HepG2 (cell line): Measurements from ENCODE around the gene STK24.

Experiments
- ATF2 ChIP-seq: sonication (generic); formaldehyde crosslinking; IDR thresholded peaks from 2 replicates; pipeline ENCODE4 v1.4.0; 2020; ENCODE audit warnings: missing genetic modification reagents
- CTCF ChIP-seq: sonication (generic); formaldehyde crosslinking; IDR thresholded peaks from 2 replicates; pipeline ENCODE4 v1.5.0; 2020; ENCODE audit warnings: mild to moderate bottlenecking, missing genetic modification reagents, moderate library complexity
- NBN ChIP-seq: fragments of 450-650 bp; conservative IDR thresholded peaks from 2 replicates; pipeline ENCODE4 v1.6.1; 2017
- SNAI1 ChIP-seq: sonication (generic); formaldehyde crosslinking; IDR thresholded peaks from 2 replicates; pipeline ENCODE4 v1.5.0; 2020; ENCODE audit warnings: mild to moderate bottlenecking, missing genetic modification reagents, borderline replicate concordance
- ZNF362 ChIP-seq: sonication (generic); formaldehyde crosslinking; IDR thresholded peaks from 2 replicates; pipeline ENCODE4 v1.4.0; 2020; ENCODE audit warnings: missing genetic modification reagents, mild to moderate bottlenecking, borderline replicate concordance
- ZNF512 ChIP-seq: sonication (generic); formaldehyde crosslinking; IDR thresholded peaks from 2 replicates; pipeline ENCODE4 v1.4.0; 2020; ENCODE audit warnings: mild to moderate bottlenecking, missing genetic modification reagents
- ZNF687 ChIP-seq: sonication (generic); formaldehyde crosslinking; IDR thresholded peaks from 2 replicates; pipeline ENCODE4 v1.5.1; 2020; ENCODE audit warnings: mild to moderate bottlenecking, missing genetic modification reagents, moderate library complexity

- TF ChIP-seq SNAI1 (CRISPR knock-in tag) (no peak), CTCF (CRISPR knock-in tag) (no peak), ZNF687 (no peak), ZNF512 (CRISPR knock-in tag) (no peak), ATF2 (CRISPR knock-in tag) (no peak), NBN (no peak), ZNF362 (CRISPR knock-in tag) (no peak)
Measured at GRCh38 chr13:98428256-98428966, 148.5 kb downstream of the STK24 start.
